ENCODE data around the gene SLC39A11. TPM values are rescaled to one million over a fixed set of nuclear protein-coding genes. Genes with fewer than 3 reads are reported as not detected.
A peak's percentile ranks its signal among the peaks of the same experiment; 100 is the strongest.

The SLC39A11 gene
- total and polyA plus RNA-seq, 2 of the 13 experiments (the other 11 are each of a cell fraction or from before 2014, with no cell fraction given) = 17.2 to 31.5 TPM

DNA sequence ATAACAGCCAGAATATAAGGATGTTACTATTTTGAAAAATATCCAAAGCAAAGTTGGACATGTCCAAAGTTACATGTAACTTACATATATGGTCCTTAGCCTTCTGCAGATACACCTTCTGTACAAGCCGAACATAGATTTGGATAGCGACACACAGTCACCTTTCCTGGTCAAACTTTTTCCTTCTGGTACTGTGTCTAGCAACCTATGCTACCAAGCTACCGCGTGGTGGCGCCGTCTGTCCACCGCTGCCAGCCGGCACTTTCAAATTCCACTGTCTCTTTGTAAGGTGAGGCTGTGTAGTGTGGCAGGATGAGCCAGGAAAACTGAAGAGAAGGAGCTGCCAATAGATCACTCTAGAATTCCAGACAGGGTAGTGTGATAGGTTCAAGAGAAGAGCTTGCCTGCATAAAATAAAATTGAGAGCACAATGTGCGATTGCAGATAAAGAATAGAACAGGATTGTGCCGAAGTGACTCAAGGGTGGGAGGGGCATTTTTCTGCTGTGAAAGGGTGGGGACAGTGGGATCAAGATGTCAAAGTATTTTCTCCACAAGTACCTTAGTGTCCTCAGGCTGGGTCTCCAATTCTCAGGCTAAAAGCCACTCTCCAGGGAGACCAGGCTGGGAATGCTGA, 366.9 kb downstream of the SLC39A11 start (continued):
- TF ChIP-seq, protein P1, sequence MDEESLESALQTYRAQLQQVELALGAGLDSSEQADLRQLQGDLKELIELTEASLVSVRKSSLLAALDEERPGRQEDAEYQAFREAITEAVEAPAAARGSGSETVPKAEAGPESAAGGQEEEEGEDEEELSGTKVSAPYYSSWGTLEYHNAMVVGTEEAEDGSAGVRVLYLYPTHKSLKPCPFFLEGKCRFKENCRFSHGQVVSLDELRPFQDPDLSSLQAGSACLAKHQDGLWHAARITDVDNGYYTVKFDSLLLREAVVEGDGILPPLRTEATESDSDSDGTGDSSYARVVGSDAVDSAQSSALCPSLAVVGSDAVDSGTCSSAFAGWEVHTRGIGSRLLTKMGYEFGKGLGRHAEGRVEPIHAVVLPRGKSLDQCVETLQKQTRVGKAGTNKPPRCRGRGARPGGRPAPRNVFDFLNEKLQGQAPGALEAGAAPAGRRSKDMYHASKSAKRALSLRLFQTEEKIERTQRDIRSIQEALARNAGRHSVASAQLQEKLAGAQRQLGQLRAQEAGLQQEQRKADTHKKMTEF (CRISPR knock-in tag; IDR thresholded peaks at IDR 0.05) = peak; percentile 49; the same call in 1 of the 2 replicates
- TF ChIP-seq, protein P2, sequence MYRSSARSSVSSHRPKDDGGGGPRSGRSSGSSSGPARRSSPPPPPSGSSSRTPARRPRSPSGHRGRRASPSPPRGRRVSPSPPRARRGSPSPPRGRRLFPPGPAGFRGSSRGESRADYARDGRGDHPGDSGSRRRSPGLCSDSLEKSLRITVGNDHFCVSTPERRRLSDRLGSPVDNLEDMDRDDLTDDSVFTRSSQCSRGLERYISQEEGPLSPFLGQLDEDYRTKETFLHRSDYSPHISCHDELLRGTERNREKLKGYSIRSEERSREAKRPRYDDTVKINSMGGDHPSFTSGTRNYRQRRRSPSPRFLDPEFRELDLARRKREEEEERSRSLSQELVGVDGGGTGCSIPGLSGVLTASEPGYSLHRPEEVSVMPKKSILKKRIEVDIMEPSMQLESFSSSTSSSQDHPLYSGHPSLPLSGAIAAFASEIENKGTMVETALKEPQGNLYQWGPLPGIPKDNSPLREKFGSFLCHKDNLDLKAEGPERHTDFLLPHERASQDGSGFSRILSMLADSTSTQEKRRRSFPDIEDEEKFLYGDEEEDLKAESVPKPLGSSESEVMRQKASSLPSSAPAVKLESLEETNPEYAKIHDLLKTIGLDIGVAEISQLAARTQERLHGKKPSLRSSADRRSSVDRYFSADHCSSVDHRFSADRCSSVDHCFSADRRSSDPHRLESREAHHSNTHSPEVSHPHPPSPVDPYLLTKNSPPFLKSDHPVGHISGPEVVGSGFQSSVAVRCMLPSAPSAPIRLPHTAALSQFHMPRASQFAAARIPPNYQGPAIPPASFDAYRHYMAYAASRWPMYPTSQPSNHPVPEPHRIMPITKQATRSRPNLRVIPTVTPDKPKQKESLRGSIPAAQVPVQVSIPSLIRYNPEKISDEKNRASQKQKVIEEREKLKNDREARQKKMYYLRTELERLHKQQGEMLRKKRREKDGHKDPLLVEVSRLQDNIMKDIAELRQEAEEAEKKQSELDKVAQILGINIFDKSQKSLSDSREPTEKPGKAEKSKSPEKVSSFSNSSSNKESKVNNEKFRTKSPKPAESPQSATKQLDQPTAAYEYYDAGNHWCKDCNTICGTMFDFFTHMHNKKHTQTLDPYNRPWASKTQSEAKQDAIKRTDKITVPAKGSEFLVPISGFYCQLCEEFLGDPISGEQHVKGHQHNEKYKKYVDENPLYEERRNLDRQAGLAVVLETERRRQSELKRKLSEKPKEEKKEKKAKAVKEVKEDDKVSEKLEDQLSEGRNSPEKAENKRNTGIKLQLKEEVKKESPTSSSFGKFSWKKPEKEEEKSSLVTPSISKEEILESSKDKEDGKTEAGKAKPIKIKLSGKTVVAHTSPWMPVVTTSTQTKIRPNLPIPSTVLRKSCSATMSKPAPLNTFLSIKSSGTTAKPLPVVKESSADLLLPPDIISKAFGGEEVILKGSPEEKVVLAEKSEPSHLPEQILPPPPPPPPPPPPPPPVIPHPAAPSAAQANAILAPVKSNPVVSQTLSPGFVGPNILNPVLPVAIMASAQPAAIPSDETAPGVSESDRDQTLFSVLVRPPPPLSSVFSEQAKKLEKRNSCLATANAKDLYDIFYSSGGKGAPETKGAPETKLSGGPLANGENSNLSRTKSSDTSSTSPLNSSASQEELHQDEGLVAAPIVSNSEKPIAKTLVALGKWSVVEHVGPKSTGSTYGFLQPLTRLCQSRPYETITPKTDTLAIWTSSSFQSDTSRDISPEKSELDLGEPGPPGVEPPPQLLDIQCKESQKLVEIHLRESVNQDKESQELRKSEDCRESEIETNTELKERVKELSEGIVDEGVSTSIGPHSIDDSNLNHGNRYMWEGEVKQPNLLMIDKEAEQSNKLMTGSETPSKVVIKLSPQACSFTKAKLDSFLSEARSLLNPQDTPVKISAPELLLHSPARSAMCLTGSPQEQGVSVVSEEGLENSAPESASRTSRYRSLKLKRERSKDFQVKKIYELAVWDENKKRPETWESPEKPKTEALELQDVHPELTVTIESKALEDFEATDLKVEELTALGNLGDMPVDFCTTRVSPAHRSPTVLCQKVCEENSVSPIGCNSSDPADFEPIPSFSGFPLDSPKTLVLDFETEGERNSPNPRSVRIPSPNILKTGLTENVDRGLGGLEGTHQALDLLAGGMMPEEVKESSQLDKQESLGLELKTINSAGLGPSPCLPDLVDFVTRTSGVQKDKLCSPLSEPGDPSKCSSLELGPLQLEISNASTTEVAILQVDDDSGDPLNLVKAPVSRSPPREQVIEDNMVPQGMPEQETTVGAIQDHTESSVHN (CRISPR knock-in tag; IDR thresholded peaks at IDR 0.05) = no peak
- TF ChIP-seq KLF11 (CRISPR knock-in tag; IDR thresholded peaks at IDR 0.05) = peak; percentile 87; the same call in 1 of the 2 replicates
- TF ChIP-seq ZNF292 (CRISPR knock-in tag; IDR thresholded peaks at IDR 0.05; ENCODE audit: borderline replicate concordance, low read depth) = no peak
- TF ChIP-seq TBP (CRISPR knock-in tag; IDR thresholded peaks at IDR 0.05) = no peak
- peak; percentile 84; the same call in 1 of the 2 replicates for TF ChIP-seq ZNF124 (CRISPR knock-in tag; IDR thresholded peaks at IDR 0.05)
- 0 out of 2 replicates have a peak, but pooled peaks have one; percentile 16 for TF ChIP-seq NCOA2 (CRISPR knock-in tag; IDR thresholded peaks at IDR 0.05)
- no peak for TF ChIP-seq FOXK2 (IDR thresholded peaks at IDR 0.05)
- no peak for TF ChIP-seq ISX (CRISPR knock-in tag; conservative IDR thresholded peaks at IDR 0.05)
- no peak for TF ChIP-seq ZMAT3 (CRISPR knock-in tag; conservative IDR thresholded peaks at IDR 0.05)

All from HepG2 (cell line).